Stimulated activated CD8-positive, alpha-beta memory T cell treated with anti-CD3 and anti-CD28 coated beads, Interleukin-12 subunit alpha, Interleukin-12 subunit beta, amount 100 ng/mL, for 1 hour (primary cell): ENCODE data around the gene MRPL39.

Source experiments
- DNase-seq: peaks from one replicate; pipeline ENCODE4 v3.0.0-alpha.2; 2020; ENCODE audit warnings: low read depth

Gene MRPL39

DNA sequence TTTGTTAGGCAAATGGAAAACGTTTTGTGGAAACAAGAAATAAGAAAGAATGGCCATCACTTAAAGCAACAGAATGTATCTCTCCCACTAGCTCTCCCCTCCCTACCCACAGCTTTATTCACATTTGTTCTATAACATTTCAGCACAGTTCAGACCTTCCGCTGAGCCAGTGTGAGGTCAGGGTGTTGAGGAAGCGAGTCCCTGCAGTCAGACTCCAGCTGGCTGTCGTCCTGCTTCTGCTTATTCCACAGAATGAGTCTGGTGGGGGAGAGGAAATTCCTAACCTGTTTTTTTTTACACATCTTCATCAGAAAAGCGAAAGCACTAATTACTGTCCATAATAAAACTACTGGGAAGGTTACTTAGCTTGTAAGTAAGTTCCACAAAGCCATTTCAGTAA, 39.0 kb downstream of the MRPL39 start:
- no peak for DNase-seq

GRCh38 chr21:25567472-25567871, 39.8 kb downstream of the MRPL39 start:
- no peak for DNase-seq

DNA sequence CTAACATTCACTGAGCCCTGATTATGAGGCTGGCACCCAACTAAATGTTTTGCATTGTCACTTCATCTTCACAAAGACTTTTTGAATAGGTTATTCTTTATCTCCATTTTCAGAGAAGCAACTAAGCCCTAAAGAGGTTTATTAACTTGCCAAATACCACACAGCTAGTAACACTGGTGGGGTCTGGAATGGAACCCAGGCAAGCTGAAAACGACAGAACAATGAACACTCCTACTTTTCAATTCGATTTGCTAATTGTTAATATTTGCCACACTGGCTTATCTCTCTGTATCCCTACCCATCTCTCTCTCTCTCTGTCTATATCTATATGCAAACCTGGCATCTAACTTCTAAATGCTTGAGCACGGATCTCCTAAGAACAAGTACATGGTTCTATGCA, 40.6 kb downstream of the MRPL39 start:
- no peak for DNase-seq

GRCh38 chr21:25565272-25566211, 41.7 kb downstream of the MRPL39 start:
- no peak for DNase-seq

DNA sequence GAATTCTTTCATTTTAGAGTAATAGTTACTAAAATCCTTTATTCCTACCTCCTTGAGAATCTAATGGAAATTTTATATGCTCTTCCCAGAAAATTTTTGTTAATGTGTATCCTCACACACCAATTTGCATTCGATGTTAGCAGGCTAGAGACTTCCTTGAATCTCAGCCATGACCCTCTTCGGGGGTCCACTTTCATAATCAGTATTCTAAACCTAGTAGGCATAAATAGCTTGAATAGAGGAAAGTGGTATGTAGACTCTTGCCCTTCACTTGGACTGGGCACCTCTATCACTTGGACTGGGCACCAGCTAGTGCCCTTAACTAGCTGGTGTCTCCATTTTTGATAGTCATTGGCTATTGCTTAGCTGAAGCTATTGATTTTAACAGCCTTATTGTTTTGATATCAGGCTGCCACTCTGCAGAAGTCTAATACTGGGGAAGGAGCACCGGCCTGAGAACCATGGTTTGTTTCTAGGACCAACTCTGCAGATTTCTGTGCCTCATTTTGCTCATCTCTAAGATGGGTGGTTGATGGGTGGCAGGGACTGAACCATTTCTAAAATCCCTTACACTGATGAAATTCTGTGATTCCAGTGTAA, 42.8 kb downstream of the MRPL39 start:
- DNase-seq: no peak

GRCh38 chr21:25563361-25564116, 43.7 kb downstream of the MRPL39 start:
- no peak for DNase-seq

DNA sequence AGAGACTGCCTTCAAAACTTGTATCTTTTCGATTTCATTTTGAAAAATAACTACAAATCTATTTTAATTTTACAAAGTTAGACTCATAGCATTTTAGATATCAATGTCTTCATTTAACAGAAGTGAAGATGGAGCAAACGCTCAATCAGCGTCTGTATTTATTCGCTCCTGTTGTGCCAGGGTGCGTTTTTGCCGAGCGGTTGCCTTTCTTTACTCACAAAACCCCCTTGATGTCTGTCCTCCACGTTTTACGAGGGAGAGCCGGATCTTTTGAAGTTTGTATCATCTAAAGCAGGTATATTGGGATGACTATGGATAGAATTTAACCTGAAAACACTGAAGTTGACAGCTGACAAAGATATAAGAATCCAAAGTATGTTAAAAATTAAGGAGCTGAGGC, 44.6 kb downstream of the MRPL39 start:
- DNase-seq: no peak

- peak; percentile 49 for DNase-seq
Observed at GRCh38 chr21:25561668-25562641, 45.3 kb downstream of the MRPL39 start.

DNA sequence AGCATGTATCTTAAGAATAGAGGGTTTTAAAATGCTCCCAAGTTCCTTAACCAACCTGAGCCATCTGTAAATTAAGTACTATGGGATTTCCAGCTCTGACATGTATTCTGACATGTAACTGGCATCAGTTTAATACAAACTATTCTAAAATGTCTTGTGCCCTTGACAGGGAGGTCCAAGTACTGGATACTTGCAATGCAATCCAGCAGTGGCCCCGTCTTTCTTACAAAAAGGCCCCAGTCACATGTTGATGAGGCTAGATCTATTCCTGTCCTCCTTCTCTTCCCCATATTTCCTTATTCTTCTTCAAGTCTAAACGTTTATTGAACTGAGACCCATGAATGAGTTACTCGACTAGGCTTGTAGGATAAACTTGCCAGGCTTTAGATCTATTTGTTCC, 46.4 kb downstream of the MRPL39 start:
- DNase-seq: no peak

- DNase-seq: no peak
Observed at GRCh38 chr21:25560271-25560685, 47.0 kb downstream of the MRPL39 start.

DNA sequence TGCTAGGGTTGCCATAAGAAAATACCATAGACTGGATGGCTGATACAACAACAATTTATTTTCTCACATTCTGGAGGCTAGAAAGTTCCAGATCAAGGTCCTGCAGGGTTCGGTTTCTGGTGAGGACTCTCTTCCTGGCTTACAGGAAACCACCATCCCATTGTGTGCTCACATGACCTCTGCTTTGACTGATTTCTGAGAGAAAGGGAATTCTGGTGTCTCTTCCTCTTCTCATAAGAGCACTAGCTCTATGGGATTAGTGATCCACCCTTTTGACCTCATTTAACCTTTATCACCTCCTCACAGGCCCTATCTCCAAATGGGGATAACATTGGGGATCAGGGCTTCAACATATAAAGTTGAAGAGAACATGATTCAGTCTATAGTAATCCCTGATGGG, 47.5 kb downstream of the MRPL39 start:
- no peak for DNase-seq

DNA sequence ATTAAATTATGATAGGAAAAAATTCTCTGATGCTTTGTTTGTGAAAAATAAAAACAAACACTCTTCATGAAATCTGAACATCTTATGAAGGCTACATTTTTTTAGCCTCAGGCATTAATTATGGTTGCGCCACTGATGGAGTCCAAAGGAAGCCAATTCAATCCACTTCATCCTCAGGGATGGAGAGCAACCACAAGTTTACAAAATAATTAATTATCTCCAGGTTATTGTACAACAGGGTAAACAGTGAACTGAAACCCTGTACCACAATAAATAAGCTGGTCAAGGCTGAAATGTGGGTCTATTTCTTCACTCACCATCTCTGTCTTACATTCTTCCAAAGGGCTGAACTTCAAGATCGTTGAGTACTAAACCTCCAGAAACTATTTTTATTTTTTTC, 49.2 kb downstream of the MRPL39 start:
- no peak for DNase-seq

- no peak for DNase-seq
Observed at GRCh38 chr21:25557180-25557579, 50.1 kb downstream of the MRPL39 start.

GRCh38 chr21:25556091-25556490, 51.2 kb downstream of the MRPL39 start:
- DNase-seq: no peak

DNA sequence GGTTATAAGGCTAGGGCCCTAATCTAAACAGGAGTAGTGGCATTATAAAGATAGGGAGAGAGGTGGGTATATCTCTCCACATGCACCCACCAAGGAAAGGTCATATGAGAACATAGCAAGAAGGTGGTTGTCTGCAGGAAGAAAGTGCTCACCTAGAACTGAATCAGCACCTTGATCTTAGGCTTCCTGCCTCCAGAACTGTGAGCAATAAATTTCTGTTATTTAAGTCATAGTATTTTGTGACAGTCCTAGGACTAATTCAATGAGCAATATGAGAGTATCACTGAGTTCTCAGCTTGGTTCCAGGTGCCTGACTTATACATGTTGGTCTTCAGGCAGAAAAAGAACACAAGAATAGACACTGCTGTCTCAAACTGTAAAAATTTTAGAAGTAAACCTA, 51.8 kb downstream of the MRPL39 start:
- no peak for DNase-seq

DNA sequence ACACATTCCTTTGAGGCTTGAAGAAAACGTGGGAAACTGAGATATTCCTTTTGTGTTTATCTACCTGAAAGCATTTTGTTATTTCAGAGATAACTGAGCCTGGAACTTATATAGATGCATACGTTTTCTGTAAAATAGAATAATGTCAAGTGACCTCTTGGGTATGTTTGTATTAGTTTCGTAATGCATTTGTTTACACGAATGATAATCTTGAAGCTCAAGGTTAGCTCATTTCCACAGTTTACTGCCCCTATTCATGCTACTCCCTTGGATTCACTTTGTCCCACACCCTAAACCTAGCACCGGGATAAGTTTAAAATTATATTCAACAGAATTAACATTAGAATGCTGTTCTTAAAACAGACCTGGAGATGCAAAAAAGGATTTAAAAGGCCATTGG, 54.4 kb downstream of the MRPL39 start:
- DNase-seq: no peak

- no peak for DNase-seq
Observed at GRCh38 chr21:25551569-25551968, 55.7 kb downstream of the MRPL39 start.

- no peak for DNase-seq
Observed at GRCh38 chr21:25550352-25551120, 56.7 kb downstream of the MRPL39 start.

- DNase-seq: no peak
Observed at GRCh38 chr21:25541042-25541441, 66.2 kb downstream of the MRPL39 start.

GRCh38 chr21:25539606-25540005, 67.7 kb downstream of the MRPL39 start:
- DNase-seq: no peak

- DNase-seq: no peak
Observed at GRCh38 chr21:25537174-25537573, 70.1 kb downstream of the MRPL39 start.
